WTC11 (cell line): Measurements from ENCODE around the gene SOS2.

ENCODE experiments used
- CTCF ChIP-seq: fragments of 200-600 bp; IDR thresholded peaks from 2 replicates; pipeline ENCODE4 v1.8.0; 2022; ENCODE audit warnings: antibody characterized with exemption
- FOXJ3 ChIP-seq: sonication (generic); formaldehyde crosslinking; IDR thresholded peaks from 2 replicates; pipeline ENCODE4 v1.9.0; 2021; ENCODE audit warnings: missing genetic modification reagents, mild to moderate bottlenecking, borderline replicate concordance
- HMGXB4 ChIP-seq: sonication (generic); formaldehyde crosslinking; IDR thresholded peaks from 2 replicates; pipeline ENCODE4 v1.8.1; 2023; ENCODE audit warnings: mild to moderate bottlenecking, moderate library complexity, missing genetic modification reagents
- NFE2L1 ChIP-seq: sonication (generic); formaldehyde crosslinking; IDR thresholded peaks from 2 replicates; pipeline ENCODE4 v1.8.1; 2023; ENCODE audit warnings: missing genetic modification reagents
- NR1H2 ChIP-seq: sonication (generic); formaldehyde crosslinking; IDR thresholded peaks from 2 replicates; pipeline ENCODE4 v1.9.0; 2021; ENCODE audit warnings: mild to moderate bottlenecking, moderate library complexity, missing genetic modification reagents
- NR2C2 ChIP-seq: sonication (generic); formaldehyde crosslinking; IDR thresholded peaks from 2 replicates; pipeline ENCODE4 v1.8.0; 2022; ENCODE audit warnings: mild to moderate bottlenecking, missing genetic modification reagents
- RELA ChIP-seq: sonication (generic); formaldehyde crosslinking; IDR thresholded peaks from 2 replicates; pipeline ENCODE4 v1.8.1; 2022; ENCODE audit warnings: missing genetic modification reagents, mild to moderate bottlenecking, borderline replicate concordance
- TCF7 ChIP-seq: sonication (generic); formaldehyde crosslinking; IDR thresholded peaks from 2 replicates; pipeline ENCODE4 v1.8.0; 2022; ENCODE audit warnings: mild to moderate bottlenecking, low read depth, missing genetic modification reagents, moderate library complexity
- TEAD1 ChIP-seq: sonication (generic); formaldehyde crosslinking; IDR thresholded peaks from 2 replicates; pipeline ENCODE4 v1.8.0; 2022; ENCODE audit warnings: mild to moderate bottlenecking, missing genetic modification reagents
- ZBTB21 ChIP-seq: sonication (generic); formaldehyde crosslinking; IDR thresholded peaks from 2 replicates; pipeline ENCODE4 v1.8.1; 2023; ENCODE audit warnings: mild to moderate bottlenecking, missing genetic modification reagents, borderline replicate concordance
- ZNF263 ChIP-seq: sonication (generic); formaldehyde crosslinking; IDR thresholded peaks from 2 replicates; pipeline ENCODE4 v1.8.1; 2022; ENCODE audit warnings: low read depth, mild to moderate bottlenecking, moderate library complexity, missing genetic modification reagents

- TF ChIP-seq NR2C2 (CRISPR knock-in tag) = no peak
- no peak for TF ChIP-seq TCF7 (CRISPR knock-in tag)
- no peak for TF ChIP-seq CTCF
- TF ChIP-seq TEAD1 (CRISPR knock-in tag) = no peak
- no peak for TF ChIP-seq FOXJ3
- no peak for TF ChIP-seq NR1H2 (CRISPR knock-in tag)
- TF ChIP-seq ZNF263 (CRISPR knock-in tag) = no peak
- TF ChIP-seq HMGXB4 (CRISPR knock-in tag) = no peak
- TF ChIP-seq RELA (CRISPR knock-in tag) = no peak
- no peak for TF ChIP-seq NFE2L1 (CRISPR knock-in tag)
- no peak for TF ChIP-seq ZBTB21
Observed at GRCh38 chr14:50262865-50263264, 31.5 kb upstream of the SOS2 start.
